HCT116 (cell line): Measurements from ENCODE around the gene C2CD3.
"Not testable (repeated sequence)": the region's sequence is repeated elsewhere in the genome, so short reads cannot be mapped to it uniquely, and the experiment has no call there.

Experiments used
- ELF1 ChIP-seq: IDR thresholded peaks from 2 replicates; pipeline ENCODE4 v1.6.1; 2012; ENCODE audit warnings: low read depth, borderline replicate concordance
- EZH2 ChIP-seq: fragments of 200-600 bp; sonication (generic); IDR thresholded peaks from 2 replicates; pipeline ENCODE4 v1.6.1; 2017; ENCODE audit warnings: antibody characterized with exemption, mixed run types
- EZH2phosphoT487 ChIP-seq: fragments of 200-600 bp; IDR thresholded peaks from 2 replicates; pipeline ENCODE4 v1.6.1; 2018; ENCODE audit warnings: antibody characterized with exemption, borderline replicate concordance
- FOSL1 ChIP-seq: IDR thresholded peaks from 2 replicates; pipeline ENCODE4 v1.6.1; 2012; ENCODE audit warnings: low read depth
- JUND ChIP-seq: IDR thresholded peaks from 2 replicates; pipeline ENCODE4 v1.6.1; 2012
- POLR2A ChIP-seq: IDR thresholded peaks from 2 replicates; pipeline ENCODE4 v1.7.0; 2011; ENCODE audit warnings: borderline replicate concordance; ENCODE audit not compliant: insufficient read depth, insufficient read length; ENCODE audit errors: extremely low read depth
- POLR2AphosphoS5 ChIP-seq: IDR thresholded peaks from 2 replicates; pipeline ENCODE4 v1.6.1; 2011; ENCODE audit warnings: mild to moderate bottlenecking, low read depth, low read length, moderate library complexity
- RAD21 ChIP-seq: IDR thresholded peaks from 2 replicates; pipeline ENCODE4 v1.6.1; 2012; ENCODE audit warnings: low read depth, mild to moderate bottlenecking
- SIN3A ChIP-seq: IDR thresholded peaks from 2 replicates; pipeline ENCODE4 v1.6.1; 2012; ENCODE audit warnings: low read depth
- YY1 ChIP-seq: IDR thresholded peaks from 2 replicates; pipeline ENCODE4 v1.6.1; 2011; ENCODE audit warnings: low read length, low read depth, moderate library complexity, mild to moderate bottlenecking; ENCODE audit not compliant: insufficient replicate concordance; ENCODE audit errors: extremely low read depth
- ZFX ChIP-seq: fragments of 450-650 bp; IDR thresholded peaks from 2 replicates; pipeline ENCODE4 v1.6.1; 2017
- TF ChIP-seq, protein P1 (sequence below), 3 experiments: fragments of 200-600 bp in 1 of 3; sonication (generic) in 1 of 3; IDR thresholded peaks in 2 of 3; conservative IDR thresholded peaks in 1 of 3; 2 replicates each; pipeline ENCODE4 v1.5.1; 2012 to 2017; ENCODE audit warnings: low read depth in 2 of 3, low read length in 2 of 3, antibody characterized with exemption in 1 of 3, borderline replicate concordance in 1 of 3, control low read depth in 1 of 3, mild to moderate bottlenecking in 1 of 3, mixed read lengths in 1 of 3, mixed run types in 1 of 3, moderate library complexity in 1 of 3; ENCODE audit not compliant: insufficient read depth in 1 of 3
- TF ChIP-seq, protein P2 (sequence below): IDR thresholded peaks from 2 replicates; pipeline ENCODE4 v1.6.1; 2012
- TF ChIP-seq, protein P3 (sequence below): IDR thresholded peaks from 2 replicates; pipeline ENCODE4 v1.6.1; 2012; ENCODE audit warnings: low read depth

DNA sequence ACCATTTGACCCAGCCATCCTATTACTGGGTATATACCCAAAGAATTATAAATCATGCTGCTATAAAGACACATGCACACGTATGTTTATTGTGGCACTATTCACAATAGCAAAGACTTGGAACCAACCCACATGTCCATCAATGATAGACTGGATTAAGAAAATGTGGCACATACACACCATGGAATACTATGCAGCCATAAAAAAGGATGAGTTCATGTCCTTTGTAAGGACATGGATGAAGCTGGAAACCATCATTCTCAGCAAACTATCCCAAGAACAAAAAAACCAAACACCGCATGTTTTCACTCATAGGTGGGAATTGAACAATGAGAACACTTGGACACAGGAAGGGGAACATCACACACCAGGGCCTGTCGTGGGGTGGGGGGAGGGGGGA lies 105.3 kb downstream of the C2CD3 start:
- TF ChIP-seq POLR2A, EZH2, ZFX, EZH2phosphoT487, YY1, RAD21, ELF1, POLR2AphosphoS5, SIN3A, JUND, FOSL1: not testable (repeated sequence)
- TF ChIP-seq, protein P1, sequence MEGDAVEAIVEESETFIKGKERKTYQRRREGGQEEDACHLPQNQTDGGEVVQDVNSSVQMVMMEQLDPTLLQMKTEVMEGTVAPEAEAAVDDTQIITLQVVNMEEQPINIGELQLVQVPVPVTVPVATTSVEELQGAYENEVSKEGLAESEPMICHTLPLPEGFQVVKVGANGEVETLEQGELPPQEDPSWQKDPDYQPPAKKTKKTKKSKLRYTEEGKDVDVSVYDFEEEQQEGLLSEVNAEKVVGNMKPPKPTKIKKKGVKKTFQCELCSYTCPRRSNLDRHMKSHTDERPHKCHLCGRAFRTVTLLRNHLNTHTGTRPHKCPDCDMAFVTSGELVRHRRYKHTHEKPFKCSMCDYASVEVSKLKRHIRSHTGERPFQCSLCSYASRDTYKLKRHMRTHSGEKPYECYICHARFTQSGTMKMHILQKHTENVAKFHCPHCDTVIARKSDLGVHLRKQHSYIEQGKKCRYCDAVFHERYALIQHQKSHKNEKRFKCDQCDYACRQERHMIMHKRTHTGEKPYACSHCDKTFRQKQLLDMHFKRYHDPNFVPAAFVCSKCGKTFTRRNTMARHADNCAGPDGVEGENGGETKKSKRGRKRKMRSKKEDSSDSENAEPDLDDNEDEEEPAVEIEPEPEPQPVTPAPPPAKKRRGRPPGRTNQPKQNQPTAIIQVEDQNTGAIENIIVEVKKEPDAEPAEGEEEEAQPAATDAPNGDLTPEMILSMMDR (IDR thresholded peaks at IDR 0.05 in 2 of 3, conservative IDR thresholded peaks at IDR 0.05 in 1 of 3; ENCODE audit: borderline replicate concordance in 1 of 3, insufficient read depth in 1 of 3, low read depth in 2 of 3, low read length in 2 of 3): not testable (repeated sequence)
- TF ChIP-seq, protein P2, sequence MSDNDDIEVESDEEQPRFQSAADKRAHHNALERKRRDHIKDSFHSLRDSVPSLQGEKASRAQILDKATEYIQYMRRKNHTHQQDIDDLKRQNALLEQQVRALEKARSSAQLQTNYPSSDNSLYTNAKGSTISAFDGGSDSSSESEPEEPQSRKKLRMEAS: not testable (repeated sequence)
- TF ChIP-seq, protein P3, sequence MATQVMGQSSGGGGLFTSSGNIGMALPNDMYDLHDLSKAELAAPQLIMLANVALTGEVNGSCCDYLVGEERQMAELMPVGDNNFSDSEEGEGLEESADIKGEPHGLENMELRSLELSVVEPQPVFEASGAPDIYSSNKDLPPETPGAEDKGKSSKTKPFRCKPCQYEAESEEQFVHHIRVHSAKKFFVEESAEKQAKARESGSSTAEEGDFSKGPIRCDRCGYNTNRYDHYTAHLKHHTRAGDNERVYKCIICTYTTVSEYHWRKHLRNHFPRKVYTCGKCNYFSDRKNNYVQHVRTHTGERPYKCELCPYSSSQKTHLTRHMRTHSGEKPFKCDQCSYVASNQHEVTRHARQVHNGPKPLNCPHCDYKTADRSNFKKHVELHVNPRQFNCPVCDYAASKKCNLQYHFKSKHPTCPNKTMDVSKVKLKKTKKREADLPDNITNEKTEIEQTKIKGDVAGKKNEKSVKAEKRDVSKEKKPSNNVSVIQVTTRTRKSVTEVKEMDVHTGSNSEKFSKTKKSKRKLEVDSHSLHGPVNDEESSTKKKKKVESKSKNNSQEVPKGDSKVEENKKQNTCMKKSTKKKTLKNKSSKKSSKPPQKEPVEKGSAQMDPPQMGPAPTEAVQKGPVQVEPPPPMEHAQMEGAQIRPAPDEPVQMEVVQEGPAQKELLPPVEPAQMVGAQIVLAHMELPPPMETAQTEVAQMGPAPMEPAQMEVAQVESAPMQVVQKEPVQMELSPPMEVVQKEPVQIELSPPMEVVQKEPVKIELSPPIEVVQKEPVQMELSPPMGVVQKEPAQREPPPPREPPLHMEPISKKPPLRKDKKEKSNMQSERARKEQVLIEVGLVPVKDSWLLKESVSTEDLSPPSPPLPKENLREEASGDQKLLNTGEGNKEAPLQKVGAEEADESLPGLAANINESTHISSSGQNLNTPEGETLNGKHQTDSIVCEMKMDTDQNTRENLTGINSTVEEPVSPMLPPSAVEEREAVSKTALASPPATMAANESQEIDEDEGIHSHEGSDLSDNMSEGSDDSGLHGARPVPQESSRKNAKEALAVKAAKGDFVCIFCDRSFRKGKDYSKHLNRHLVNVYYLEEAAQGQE: not testable (repeated sequence)
